ENCODE data around the gene LRRN4. TPM values are rescaled to one million over a fixed set of nuclear protein-coding genes. Genes with fewer than 3 reads are reported as not detected.

LRRN4 gene
- total RNA-seq, 1 donor = under 0.01 TPM

Small RNA genes lying within 50 kb of the gene (small RNA-seq; reads per million reads assigned to genes)
- gene RN7SL498P = not detected

Other genes with a start within 250 kb of the LRRN4 start
- under 0.01 TPM for gene CHGB, start 142.6 kb downstream of the LRRN4 start, total RNA-seq
- gene TRMT6, start 103.5 kb downstream of the LRRN4 start, total RNA-seq = 3.2 TPM
- gene MCM8, start 103.4 kb downstream of the LRRN4 start, total RNA-seq = 2.7 TPM
- gene CRLS1, start 47.9 kb downstream of the LRRN4 start, total RNA-seq = 28.0 TPM
- 2.4 TPM for gene FERMT1, start 69.0 kb upstream of the LRRN4 start, total RNA-seq

All from hematopoietic multipotent progenitor cell (in vitro differentiated cells).